Retinal pigment epithelial cell (primary cell): ENCODE data around the gene SPOCK3.
"Not testable (repeated sequence)": the region's sequence is repeated elsewhere in the genome, so short reads cannot be mapped to it uniquely, and the experiment has no call there.

Source experiments
- DNase-seq: peaks from one replicate; pipeline ENCODE4 v3.0.0-alpha.2; 2010; ENCODE audit warnings: low read depth
- H3K4me3 ChIP-seq: 2 replicates; pipeline ENCODE4 v1.5.1; 2011; ENCODE audit warnings: mild to moderate bottlenecking, low read length, control low read depth, moderate library complexity
- TF ChIP-seq, protein P1 (sequence below): conservative IDR thresholded peaks from 2 replicates; pipeline ENCODE4 v1.5.1; 2011; ENCODE audit warnings: low read depth, low read length, control low read depth, inconsistent platforms

Gene SPOCK3

GRCh38 chr4:166895771-166896170, 338.5 kb downstream of the SPOCK3 start:
- peak; percentile 47 for DNase-seq
- H3K4me3 ChIP-seq: no peak overlapping the region
- TF ChIP-seq, protein P1, sequence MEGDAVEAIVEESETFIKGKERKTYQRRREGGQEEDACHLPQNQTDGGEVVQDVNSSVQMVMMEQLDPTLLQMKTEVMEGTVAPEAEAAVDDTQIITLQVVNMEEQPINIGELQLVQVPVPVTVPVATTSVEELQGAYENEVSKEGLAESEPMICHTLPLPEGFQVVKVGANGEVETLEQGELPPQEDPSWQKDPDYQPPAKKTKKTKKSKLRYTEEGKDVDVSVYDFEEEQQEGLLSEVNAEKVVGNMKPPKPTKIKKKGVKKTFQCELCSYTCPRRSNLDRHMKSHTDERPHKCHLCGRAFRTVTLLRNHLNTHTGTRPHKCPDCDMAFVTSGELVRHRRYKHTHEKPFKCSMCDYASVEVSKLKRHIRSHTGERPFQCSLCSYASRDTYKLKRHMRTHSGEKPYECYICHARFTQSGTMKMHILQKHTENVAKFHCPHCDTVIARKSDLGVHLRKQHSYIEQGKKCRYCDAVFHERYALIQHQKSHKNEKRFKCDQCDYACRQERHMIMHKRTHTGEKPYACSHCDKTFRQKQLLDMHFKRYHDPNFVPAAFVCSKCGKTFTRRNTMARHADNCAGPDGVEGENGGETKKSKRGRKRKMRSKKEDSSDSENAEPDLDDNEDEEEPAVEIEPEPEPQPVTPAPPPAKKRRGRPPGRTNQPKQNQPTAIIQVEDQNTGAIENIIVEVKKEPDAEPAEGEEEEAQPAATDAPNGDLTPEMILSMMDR: no peak

DNA sequence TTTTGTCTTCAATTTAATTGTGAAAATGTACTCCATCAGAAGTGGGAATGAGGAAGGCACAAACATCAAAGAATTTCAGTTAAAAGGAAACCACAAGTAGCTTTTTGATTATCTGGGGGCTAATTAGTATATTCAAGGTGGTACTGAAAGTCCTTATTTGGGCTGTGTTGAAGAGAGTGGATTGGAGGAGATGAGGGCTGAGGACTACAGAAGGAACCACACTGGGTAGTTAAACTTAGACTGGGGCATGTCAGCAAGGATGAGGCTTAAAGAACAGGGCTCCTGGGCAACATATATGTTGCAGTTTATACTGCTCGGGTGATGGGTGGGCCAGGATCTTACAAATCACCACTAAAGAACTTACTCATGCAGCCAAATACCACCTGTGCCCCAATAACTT, 346.8 kb downstream of the SPOCK3 start:
- TF ChIP-seq, protein P1: no peak
- no peak for DNase-seq
- no peak overlapping the region for H3K4me3 ChIP-seq

DNA sequence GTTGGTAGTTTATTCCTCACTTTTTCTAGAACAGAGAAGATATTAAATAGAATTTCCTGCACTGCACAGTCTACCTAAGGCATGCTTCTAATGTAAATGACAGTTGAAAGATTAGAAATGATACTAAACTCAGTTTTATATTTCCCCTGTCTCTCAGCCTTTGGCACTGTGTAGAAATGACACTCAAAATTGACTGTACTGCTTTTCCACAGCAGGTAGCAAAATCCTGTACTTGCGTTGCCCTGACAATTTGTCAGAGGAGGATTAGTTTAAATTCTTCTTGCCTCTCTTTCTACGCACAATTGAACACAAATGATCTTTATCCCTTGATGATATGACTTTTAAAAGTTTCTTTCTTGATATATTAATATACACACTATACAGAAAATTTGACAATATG, 347.6 kb downstream of the SPOCK3 start:
- no peak overlapping the region for H3K4me3 ChIP-seq
- DNase-seq: no peak
- TF ChIP-seq, protein P1: no peak

DNA sequence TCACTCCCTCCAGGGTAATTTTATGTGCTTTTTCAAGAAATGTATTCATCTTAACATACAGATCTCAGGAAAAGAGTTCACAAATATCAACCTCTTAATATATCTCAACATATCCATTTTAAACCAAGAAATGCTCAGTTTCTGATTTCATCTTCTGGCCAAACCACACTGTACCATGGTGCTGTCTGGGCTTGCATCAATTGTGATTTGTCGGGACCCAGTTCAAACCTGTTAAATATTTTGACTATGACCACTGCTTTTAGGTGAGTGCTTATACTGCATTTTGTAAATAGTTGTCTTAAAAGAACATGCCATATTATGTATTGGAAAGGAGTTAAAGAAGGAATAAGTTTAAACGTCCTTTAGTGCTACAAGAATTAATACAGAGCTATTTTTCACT, 352.1 kb downstream of the SPOCK3 start:
- no peak for DNase-seq
- TF ChIP-seq, protein P1: no peak
- H3K4me3 ChIP-seq: no peak overlapping the region

DNA sequence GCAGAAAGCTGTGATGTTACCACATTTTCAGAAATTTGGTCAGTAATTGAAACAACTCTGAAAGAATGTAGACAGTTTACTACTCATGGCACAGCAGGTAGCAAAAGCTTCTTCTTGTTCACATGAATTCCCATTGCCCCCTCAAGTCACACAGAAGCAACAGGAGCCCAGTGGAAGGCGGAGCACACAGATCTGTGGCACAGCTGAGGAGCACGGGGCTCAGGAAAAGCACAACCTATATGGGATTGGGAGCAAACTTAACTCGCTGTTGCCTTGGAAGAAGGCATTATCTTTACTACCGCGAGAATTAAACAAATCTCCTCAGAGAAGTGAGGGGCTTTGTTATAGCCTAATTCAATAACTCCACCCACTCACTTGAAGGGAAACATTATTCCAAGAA, 358.5 kb downstream of the SPOCK3 start:
- DNase-seq: no peak
- TF ChIP-seq, protein P1: no peak
- H3K4me3 ChIP-seq: no peak overlapping the region

- no peak for DNase-seq
- no peak overlapping the region for H3K4me3 ChIP-seq
- TF ChIP-seq, protein P1: no peak
These were observed 372.3 kb downstream of the SPOCK3 start for GRCh38 chr4:166862032-166862431.

GRCh38 chr4:166850398-166850797, 383.9 kb downstream of the SPOCK3 start:
- DNase-seq, H3K4me3 ChIP-seq: not testable (repeated sequence)

GRCh38 chr4:166846939-166847338, 387.4 kb downstream of the SPOCK3 start:
- H3K4me3 ChIP-seq: no peak overlapping the region
- TF ChIP-seq, protein P1: no peak
- no peak for DNase-seq
